HPDE6-E6E7 (cell line): ENCODE measurements around the gene DIAPH2.

ENCODE experiments used
- DNase-seq: peaks from one replicate; pipeline ENCODE4 v3.0.0; 2011; ENCODE audit warnings: missing footprints; ENCODE audit errors: extremely low spot score

DIAPH2 gene

DNA sequence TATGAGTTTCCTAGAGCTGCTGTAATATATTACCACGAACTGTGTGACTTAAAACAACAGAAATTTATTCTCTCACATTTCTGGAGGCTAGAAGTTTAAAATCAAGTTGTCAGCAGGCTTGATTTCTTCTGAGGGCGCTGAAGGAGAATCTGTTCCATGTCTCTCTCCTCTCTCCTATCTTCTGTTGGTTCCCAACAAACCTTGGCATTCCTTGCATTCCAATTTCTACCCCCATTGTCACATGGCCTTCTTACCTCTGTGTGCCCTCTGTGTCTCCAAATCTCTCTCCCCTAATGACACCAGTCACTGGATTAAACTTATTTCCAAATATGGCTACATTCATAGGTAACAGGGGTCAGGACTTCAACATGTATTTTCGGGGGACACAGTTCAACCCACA is 871.7 kb downstream of the DIAPH2 start:
- DNase-seq = no peak

DNA sequence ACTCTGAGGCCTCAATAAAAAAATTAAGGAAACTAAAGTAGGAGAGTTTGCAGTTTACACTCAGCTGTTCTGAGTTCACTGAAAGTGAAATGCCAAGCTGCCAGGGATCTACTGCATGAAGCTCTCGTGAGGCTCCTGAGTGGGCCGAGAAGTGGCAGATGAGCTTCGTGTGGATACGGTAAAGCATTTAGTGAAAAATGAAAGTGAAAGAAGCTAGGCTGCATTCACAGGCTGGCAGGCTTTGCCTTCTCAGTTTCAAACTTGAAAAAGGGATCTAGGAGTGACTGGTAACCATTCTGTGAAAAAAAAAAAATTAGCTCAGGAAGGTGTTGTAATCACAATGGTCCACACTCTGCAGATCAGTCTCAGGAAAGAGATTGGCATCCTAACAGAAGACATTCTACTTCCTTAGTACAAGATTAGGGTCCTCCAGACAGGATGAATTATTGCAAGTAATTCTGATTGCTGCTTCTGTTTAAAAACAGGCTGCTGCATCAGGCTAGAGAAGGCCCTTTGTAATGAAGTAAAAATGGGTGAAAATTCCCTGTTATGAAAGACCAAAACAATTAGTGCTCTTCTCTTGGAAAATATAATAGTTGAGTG is 879.0 kb downstream of the DIAPH2 start:
- DNase-seq = peak; percentile 19

DNA sequence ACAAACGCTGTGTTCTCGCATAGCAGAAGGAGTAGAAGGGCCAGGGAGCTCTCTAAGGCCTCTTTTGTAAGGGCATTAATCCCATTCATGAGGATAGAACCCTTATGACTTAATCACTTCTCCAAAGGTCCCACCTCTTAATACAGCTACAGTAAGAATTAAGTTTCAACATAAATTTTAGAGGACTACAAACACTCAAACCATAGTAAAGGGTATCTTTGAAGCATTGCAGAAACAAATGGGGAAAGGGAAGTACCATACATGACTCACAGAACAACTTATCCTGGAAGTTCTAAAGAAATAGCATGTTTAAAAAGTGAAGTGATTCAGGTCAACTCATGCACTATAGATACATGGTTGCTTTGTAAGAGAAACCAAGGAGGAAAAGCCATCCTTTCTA is 879.9 kb downstream of the DIAPH2 start:
- DNase-seq = no peak

DNA sequence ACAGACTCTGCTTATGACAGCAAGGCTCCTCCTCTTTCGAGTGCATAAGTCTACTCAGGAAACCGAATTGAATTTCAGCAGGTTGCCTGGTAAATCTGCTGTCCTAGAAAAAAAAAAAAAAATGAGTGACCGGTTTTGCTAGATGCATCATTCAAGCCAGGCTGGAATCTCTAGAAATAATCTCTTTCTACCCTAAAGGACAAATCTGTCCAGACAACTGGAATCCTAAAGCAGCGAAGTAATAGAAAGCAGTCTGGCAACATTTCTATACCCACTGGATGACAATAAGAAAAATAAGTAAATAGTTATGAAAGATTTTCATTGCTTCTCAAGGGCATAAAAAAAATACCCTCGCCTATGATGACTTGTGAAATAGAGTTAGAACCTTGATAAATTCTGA is 902.5 kb downstream of the DIAPH2 start:
- DNase-seq = no peak

DNA sequence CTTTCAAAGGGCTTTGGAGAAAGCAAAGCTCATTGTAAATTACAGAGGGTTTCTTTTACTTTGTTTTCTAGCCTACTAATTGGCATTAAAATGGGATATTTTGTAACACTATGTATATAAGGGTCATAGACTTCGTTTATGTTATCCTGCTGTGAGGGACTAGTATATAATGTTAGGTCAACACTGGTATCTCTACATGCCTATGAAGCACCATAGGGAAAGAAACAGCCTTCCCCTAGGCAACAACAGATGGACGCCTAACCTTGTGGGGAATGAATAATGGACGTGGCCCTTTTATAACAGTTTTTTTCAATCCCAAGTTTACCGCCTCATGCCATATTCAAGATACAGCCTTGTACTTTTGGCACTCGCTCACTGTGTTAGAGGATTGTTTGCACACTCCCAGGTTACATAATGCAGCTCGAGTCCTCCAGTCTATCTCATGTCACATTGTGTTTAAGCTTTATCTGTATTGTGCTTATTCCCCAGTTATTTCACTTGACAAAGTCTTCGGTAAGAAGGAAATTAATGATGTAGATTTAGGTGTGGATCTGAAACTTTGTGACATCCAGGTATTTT is 910.1 kb downstream of the DIAPH2 start:
- DNase-seq = no peak

DNA sequence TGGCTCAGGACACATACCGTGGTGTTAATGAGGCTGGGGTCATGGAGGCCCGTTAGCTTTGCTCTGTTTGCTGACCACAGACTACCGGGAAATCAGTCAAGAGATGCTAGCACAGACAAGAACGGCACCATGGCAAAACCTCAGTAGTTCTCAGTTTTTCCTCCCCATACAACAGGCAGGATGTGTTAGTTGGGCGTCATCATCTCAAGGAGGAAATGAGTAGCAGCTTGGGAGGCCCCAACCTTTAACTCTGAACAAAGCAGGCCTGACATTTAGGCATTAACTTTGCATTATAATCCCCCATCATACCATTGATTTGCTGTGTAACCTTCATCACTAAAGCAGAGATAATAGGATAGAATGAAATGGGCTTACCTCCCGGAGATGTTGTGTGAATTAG is 913.3 kb downstream of the DIAPH2 start:
- DNase-seq = no peak

DNA sequence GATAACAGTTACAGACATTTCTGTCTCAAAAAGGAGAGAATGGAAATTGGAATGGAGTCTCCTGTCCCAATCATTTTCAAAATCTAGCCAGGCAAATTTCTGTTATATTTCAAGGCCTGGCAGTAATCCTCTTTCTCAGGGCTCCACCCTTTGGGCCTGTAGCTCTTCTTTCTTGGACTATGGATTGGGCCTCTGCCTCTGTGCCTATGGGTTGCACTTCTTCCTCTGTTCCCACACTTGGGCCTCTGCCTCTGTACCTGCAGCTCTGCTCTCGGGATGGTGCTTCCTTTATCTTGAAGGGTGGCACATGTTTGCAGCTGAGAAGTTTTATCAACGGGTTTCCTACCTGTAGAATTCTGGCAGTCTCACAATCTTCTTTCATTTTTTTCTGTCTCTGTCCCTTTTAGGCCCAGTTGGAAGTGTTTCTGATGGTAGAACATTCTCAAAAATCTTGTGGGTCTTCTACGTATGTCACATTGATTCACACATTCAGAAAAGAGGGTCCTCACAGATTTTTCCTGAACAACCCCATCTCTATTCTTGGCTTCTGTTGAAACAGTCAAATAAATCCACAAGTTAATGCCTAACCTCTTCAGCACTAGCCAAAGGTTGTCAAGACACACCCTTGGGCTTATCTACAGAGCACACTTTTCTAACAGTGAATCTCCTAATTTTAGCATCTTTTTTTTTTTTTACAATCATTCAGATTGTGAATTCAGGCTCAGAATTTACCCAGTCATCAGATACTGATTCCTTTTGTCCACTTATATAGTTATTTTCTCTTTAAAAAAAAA is 918.0 kb downstream of the DIAPH2 start:
- no peak for DNase-seq

DNA sequence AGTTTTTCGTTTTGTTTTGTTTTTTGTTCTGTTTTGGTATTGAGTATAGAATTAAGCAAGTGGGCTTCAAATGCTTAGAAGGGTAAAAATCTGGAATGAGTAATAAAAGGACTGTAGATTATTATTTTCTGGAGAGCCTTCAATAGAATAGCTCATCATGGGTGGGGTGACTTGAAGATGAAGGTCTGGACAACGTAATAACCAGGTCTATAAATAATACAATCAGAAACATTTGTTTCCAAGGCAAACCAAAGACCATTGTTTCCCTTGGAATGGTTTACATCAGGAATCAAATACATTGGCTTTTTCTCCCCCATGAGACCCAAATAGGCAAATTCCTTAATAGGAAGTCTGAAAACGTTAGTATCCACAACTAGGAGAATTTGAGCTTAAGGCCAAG is 920.6 kb downstream of the DIAPH2 start:
- no peak for DNase-seq

DNA sequence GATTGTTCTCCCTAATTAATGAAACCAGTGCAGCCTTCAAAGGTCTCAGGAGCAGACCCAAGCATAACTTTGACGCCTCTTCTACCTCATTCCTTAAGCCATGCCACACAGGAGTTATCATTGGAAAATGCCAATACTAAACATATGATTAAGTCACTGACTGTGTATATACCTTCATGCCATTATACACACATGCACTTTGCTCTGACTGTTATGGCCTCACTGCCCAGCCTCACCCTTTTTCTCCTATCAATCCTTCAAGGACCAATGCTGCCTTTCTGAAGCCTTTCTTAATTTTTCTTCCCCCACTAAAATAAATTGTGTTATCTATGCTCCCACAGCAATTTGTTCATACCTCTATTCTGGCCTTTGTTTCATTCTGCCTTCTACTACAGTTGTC is 924.7 kb downstream of the DIAPH2 start:
- no peak for DNase-seq

DNA sequence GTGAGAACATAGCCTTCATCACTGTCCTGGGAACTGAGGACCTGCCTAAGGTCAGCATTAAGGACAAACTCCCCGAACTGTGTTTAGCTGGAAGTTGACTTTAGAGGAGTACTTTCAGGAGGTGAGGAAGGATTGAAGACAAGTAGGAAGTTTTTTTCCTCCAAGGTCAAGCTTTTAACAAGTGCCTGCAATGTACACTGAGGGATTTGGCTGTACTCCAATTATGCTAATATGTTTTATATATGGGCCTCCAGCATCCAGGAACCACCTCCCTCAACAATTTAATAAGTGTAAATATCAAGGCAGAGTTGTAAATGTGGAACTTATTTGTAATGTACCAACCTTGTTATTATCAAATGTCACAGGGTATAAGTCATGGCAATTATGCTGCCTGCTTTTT is 925.3 kb downstream of the DIAPH2 start:
- DNase-seq = no peak

DNA sequence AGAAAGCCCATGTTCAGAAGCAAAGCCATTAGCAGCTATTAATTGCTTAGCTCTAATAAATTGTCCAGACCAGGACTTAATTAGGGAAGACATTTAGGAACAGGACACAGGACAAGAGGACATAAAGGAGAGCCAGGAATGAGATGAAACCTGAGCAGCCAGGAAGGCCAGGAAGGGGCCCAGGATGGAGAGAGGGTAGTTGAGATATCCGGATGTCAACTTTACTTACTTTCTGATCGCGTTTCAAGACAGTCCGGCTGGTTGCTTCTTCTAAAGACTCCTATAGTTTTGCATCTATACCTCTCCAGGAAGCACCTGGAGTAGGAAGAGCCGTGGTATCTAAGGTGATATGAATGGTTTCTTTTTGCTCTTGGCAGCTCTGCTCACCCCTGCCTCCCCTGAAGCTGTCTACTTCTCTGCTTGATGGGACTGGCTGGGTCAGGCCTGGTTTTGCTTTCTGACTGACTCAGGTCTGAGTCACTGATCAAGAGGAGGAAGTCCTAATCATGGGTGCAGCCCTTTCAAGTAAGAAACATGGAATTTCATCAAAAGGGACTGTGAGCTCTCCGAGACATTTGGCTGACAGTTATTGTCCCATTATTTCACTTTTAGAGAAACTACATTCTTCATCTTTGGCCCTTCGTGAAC is 932.4 kb downstream of the DIAPH2 start:
- DNase-seq = peak; percentile 73

DNA sequence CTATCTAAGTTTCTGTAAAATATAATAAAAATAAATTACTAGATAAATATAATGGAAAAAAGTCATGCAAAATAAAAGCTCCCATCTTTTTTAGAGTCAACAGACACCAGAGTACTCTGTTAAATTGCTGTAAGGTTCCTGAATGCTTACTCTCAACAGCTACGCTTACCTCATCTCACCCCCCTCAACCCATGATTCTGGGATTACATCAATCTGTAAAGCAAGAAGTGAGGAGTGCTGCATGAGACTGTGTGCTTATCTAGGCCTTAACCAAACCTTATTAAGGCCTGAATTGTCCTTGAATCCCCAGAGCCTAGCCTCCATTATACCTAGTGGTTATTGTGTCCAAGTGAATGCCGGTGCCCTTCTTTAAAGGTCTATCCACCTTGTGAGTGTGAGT is 934.9 kb downstream of the DIAPH2 start:
- no peak for DNase-seq

DNA sequence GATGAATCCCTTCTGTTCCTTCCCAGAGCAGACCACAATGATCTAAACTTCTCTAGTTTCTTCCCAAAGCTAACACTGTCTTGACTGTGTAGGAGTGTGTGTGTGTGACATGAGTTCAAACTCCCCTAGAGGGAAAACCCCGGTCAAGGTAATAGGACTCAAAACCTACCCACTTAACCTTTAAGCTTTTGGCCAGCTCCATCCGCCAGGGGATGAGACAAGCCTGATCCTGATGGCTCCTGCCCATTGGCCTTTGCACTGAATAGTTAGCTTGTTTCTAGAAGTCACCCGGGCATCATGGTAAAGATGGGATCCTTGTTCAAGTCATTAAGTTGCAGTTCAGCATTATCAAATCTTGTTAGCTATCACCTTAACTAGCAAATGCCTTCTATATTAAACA is 937.5 kb downstream of the DIAPH2 start:
- no peak for DNase-seq

DNA sequence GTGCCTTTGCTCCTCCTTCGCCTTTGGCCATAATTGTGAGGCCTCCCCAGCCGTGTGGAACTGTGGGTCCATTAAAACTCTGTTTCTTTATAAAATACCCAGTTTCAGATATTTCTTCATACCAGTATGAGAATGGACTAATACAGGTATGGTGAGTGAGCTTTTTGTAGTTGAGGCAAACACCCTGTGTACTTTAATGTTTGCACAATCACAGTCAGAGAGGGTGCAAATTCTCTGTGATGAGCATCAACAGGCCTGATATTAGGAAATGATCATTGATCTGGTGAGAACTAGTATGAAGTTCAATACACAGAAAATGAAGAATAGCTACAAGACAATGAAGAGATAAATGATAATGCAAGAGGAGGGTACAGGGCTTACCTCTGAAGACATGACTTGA is 943.7 kb downstream of the DIAPH2 start:
- DNase-seq = no peak

DNA sequence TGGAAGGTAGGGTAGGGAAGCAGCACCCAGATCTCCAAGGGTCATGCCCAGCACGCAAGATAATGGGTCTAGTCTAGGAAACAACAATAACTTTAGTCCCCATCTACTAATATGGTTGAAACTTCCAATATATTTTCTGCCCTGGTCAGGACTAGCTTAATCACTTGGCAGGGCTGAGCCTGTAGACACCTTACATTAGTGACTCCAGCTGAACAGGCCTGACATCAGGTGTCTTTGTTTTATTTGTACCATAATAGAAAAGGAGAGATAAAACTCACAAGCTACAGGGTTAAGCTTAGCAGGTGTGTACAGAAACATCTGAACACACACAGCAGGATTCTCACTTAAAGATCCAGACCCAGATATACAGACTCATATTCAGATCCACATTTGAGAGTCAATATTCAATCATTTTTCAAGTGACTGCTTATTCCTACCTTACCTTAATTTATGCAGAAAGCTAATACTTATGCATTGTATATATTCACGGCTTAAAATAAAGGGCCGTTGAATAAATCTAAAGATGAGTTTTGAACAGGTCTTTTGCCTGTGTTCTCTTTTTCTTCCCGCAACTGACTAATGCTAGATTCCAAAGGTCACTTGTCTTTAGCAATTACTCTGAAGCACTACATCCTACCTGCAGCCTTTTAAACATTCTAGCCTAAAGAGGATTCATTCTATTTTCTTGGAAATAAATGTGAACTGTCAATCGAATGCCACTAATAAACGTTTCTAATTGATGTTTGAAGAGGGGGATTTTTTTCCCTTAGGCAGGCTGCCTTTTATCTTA is 944.4 kb downstream of the DIAPH2 start:
- DNase-seq = no peak

DNA sequence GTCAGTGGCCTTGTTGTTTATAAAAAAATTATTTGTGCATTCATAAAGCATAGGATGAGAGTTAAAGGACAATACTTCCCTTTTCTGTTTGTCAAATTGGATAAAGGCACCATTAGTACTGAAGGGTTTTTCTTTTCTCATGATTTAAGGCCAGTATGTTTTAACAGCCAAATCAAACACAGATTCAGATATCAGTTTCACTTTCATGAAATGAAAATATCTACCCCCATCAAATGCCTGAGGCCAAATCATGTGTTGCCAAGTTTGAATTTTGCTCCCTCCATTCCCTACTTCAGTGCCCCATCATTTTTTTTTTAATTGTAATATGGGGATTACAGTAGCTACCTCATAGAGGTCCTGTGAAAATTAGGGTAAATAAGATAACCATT is 944.9 kb downstream of the DIAPH2 start:
- no peak for DNase-seq

DNA sequence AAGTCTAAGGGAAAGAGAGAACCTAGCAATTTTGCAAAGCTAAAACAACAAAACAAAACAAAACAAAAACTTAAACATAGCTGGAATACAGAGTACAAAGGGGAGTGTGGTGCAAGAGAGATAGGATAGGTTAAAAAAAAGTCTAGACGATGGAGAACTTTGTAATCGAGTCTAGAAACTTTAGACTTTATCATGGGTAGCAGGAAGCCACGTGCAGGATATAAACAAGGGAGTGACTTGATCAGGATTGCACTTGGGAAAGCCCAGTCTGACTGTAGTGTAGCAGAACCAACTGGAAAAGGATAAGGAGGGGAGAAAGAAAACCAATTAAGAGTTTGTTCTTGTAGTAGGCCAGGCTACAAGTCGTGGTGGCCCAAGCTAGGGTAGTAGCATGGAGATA is 949.2 kb downstream of the DIAPH2 start:
- no peak for DNase-seq

DNA sequence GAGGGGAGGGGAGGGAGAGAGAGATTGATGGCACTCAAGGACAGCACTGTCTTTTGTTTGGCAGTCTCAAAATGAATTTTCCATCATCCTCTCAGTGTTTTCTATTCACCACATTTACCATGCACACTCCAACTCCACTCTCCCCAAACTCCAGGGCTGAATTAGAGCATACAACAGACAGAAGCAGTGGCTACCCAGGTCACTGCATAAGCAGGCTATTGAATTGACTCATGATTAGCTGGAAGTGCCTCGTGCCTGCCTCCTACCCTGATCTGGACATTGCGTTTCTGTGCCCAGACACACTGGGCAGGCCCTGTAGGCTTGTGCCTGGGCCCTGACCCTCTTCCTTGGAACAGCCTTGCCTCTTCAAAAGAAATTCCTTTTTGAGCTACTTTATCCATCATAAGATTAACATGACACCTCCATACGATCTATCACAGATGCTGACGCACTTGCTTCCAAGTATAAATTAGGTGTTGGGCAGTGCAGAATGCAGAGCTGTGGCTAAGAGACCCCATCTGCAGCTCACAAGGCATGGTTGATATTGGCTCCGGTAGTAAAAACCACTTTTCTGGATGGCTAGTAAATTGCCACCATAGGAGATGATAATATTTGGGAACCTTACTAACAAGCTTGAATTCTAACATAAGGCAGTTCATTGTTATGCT is 952.0 kb downstream of the DIAPH2 start:
- DNase-seq = no peak

DNA sequence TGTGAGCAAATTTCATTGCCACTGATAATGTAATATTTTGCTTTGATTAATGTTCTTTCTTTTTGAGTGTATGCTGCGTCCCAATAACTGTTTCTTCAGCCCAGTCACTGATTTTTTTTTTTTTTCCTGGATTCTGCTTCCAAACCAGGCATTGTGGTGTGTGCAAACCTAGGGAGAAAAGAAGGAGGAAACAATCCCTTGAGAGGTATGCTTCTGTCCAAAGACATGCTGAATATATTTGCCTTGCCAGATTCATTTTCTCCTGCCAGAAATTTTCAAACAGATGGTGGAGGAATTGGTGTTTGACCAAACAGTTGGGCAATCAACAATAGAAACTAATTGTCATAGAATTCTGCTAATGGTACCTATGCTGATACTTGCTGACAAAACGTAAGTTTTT is 952.6 kb downstream of the DIAPH2 start:
- no peak for DNase-seq

DNA sequence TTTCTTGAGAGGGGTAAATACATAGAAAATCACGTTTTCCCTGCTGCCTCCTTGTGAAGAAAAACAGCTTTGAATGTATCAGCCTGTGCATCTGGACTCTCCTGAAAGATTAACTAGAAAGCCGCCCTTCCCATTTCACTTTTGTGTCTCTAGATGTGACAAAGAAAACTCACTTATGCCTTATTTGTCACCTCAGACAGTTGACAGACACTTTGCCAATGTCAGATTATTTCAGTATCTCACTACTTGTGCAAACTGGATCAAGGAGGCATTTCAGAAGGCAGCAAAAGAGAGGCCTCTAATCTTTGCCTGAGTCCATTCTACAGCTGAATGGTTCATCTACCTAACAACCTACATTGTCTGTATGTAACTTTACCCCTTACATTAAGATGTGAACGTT is 954.0 kb downstream of the DIAPH2 start:
- no peak for DNase-seq

DNA sequence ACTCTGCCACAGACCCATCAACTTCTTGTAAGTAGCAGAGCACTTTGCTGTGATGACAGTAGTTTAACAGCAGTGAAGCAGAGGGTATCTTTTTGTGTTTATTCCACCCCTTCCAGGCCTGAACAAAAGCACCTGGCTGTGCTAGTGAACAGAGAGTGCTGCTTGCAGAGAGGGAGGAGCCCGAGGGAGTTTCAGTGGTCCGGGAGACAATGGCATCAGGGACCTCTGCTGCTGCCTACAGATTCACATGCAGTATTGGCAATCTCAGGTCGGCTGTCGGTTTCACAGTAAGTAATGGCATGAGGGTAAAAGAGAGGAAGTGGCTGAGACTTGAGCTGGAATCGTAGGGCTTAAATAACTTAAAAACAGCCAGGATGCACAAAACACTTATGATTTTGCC is 954.9 kb downstream of the DIAPH2 start:
- no peak for DNase-seq
